ENCODE data around the gene PNPLA7. TPM values are rescaled to one million over a fixed set of nuclear protein-coding genes. Genes with fewer than 3 reads are reported as not detected.

The PNPLA7 gene
- total and polyA plus RNA-seq, 10 of the 15 experiments (the other 5 are each of a cell fraction or from before 2014, with no cell fraction given) = 0.04 to 0.85 (median 0.19) TPM; not detected in 1

DNA sequence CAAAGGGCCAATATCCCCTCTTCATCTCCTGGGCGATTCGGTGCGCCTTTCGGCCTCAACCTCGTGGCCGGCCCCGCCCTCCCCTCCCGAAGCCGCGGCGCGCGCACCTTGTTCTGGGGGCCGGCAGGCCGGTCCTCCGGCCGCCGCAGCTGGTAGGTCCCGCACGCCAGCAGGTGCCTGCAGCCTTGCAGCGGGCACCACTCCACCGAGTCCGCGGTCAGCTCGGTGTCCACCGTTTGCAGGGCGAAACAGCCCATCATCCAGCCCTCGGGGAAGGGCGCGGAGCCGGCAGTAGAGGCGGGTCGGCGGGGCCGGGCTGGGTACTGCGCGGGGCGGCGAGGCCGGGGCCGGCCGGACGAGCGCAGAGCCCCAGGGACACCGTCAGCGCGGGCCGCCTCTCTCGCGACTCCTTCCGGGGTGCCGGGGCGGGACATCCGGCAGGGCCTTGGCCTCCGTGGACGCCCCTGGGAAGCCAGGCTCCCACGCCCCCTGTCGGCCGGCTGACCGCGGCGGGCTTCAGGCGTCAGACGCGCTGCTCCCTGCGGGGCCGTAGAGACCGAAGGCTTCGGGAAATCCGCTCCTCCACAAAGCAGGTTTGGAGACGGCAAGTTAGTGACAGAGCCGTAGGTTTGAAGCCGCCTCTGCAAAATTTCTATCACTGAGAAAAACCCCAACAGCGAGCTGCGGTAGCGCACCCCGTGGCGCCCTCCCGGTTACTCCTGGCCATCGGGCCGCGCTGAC, 28.5 kb upstream of the PNPLA7 start, which contains the start of gene DPH7 (continued):
- peak; percentile 37; the same call in 1 of the 2 replicates for TF ChIP-seq SMAD5 (IDR thresholded peaks at IDR 0.05; ENCODE audit: low read depth)
- 0 out of 2 replicates have a peak, but pooled peaks have one; percentile 70 for TF ChIP-seq TAF1 (IDR thresholded peaks at IDR 0.05; ENCODE audit: borderline replicate concordance, low read depth, low read length)
- no peak for TF ChIP-seq EED (IDR thresholded peaks at IDR 0.05; ENCODE audit: low read depth)
- no peak for TF ChIP-seq PAX8 (IDR thresholded peaks at IDR 0.05)
- peak; percentile 92 for TF ChIP-seq GATAD2B (conservative IDR thresholded peaks at IDR 0.05; ENCODE audit: low read depth)
- peak; percentile 11; the same call in 1 of the 2 replicates for TF ChIP-seq JUND (IDR thresholded peaks at IDR 0.05; ENCODE audit: low read depth, low read length)
- TF ChIP-seq ZNF24 (IDR thresholded peaks at IDR 0.05) = peak; percentile 80
- TF ChIP-seq SP1 (IDR thresholded peaks at IDR 0.05; ENCODE audit: low read depth, low read length) = peak; percentile 68
- peak; percentile 59 for TF ChIP-seq MEF2B (IDR thresholded peaks at IDR 0.05; ENCODE audit: partially characterized antibody, poor library complexity, severe bottlenecking)
- TF ChIP-seq, protein P1, sequence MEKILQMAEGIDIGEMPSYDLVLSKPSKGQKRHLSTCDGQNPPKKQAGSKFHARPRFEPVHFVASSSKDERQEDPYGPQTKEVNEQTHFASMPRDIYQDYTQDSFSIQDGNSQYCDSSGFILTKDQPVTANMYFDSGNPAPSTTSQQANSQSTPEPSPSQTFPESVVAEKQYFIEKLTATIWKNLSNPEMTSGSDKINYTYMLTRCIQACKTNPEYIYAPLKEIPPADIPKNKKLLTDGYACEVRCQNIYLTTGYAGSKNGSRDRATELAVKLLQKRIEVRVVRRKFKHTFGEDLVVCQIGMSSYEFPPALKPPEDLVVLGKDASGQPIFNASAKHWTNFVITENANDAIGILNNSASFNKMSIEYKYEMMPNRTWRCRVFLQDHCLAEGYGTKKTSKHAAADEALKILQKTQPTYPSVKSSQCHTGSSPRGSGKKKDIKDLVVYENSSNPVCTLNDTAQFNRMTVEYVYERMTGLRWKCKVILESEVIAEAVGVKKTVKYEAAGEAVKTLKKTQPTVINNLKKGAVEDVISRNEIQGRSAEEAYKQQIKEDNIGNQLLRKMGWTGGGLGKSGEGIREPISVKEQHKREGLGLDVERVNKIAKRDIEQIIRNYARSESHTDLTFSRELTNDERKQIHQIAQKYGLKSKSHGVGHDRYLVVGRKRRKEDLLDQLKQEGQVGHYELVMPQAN (conservative IDR thresholded peaks at IDR 0.05) = peak; percentile 97
- no peak; the same call in 1 of the 2 replicates for TF ChIP-seq ESRRA (IDR thresholded peaks at IDR 0.05; ENCODE audit: low read length)
- no peak for TF ChIP-seq ZNF622 (IDR thresholded peaks at IDR 0.05)
- TF ChIP-seq POLR2AphosphoS5 (IDR thresholded peaks at IDR 0.05; ENCODE audit: low read length) = peak; percentile 49; the same call in 1 of the 2 replicates
- TF ChIP-seq YY1 (IDR thresholded peaks at IDR 0.05; ENCODE audit: low read depth, low read length) = peak; percentile 87
- peak in 1 of 2 experiments; percentile 69; a peak in 2 of 4 replicates for TF ChIP-seq SRF (IDR thresholded peaks at IDR 0.05; ENCODE audit: low read depth in 2 of 2, low read length in 2 of 2)
- TF ChIP-seq, protein P2, sequence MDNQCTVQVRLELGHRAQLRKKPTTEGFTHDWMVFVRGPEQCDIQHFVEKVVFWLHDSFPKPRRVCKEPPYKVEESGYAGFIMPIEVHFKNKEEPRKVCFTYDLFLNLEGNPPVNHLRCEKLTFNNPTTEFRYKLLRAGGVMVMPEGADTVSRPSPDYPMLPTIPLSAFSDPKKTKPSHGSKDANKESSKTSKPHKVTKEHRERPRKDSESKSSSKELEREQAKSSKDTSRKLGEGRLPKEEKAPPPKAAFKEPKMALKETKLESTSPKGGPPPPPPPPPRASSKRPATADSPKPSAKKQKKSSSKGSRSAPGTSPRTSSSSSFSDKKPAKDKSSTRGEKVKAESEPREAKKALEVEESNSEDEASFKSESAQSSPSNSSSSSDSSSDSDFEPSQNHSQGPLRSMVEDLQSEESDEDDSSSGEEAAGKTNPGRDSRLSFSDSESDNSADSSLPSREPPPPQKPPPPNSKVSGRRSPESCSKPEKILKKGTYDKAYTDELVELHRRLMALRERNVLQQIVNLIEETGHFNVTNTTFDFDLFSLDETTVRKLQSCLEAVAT (IDR thresholded peaks at IDR 0.05) = peak; percentile 84
- TF ChIP-seq MTA2 (IDR thresholded peaks at IDR 0.05; ENCODE audit: low read depth) = no peak
- TF ChIP-seq NRF1 (conservative IDR thresholded peaks at IDR 0.05; ENCODE audit: low read depth, low read length) = no peak
- no peak for TF ChIP-seq CHD1 (IDR thresholded peaks at IDR 0.05; ENCODE audit: low read depth, low read length)
- TF ChIP-seq STAT3 (IDR thresholded peaks at IDR 0.05; ENCODE audit: low read depth, low read length) = no peak
- no peak for TF ChIP-seq CEBPB (IDR thresholded peaks at IDR 0.05; ENCODE audit: borderline replicate concordance in 1 of 2, low read depth in 2 of 2, low read length in 2 of 2)
- peak; percentile 73 to 82 for TF ChIP-seq EGR1 (IDR thresholded peaks at IDR 0.05; ENCODE audit: borderline replicate concordance in 1 of 2, low read depth in 2 of 2, low read length in 2 of 2)
- TF ChIP-seq, protein P3, sequence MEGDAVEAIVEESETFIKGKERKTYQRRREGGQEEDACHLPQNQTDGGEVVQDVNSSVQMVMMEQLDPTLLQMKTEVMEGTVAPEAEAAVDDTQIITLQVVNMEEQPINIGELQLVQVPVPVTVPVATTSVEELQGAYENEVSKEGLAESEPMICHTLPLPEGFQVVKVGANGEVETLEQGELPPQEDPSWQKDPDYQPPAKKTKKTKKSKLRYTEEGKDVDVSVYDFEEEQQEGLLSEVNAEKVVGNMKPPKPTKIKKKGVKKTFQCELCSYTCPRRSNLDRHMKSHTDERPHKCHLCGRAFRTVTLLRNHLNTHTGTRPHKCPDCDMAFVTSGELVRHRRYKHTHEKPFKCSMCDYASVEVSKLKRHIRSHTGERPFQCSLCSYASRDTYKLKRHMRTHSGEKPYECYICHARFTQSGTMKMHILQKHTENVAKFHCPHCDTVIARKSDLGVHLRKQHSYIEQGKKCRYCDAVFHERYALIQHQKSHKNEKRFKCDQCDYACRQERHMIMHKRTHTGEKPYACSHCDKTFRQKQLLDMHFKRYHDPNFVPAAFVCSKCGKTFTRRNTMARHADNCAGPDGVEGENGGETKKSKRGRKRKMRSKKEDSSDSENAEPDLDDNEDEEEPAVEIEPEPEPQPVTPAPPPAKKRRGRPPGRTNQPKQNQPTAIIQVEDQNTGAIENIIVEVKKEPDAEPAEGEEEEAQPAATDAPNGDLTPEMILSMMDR (IDR thresholded peaks at IDR 0.05 in 2 of 3, conservative IDR thresholded peaks at IDR 0.05 in 1 of 3; ENCODE audit: control insufficient read depth in 2 of 3, extremely low read depth in 1 of 3, insufficient read depth in 1 of 3, low read depth in 3 of 3, low read length in 3 of 3) = peak; percentile 95 to 97 (median 97)
- peak; percentile 95 for TF ChIP-seq GABPA (IDR thresholded peaks at IDR 0.05; ENCODE audit: low read depth)

All from GM12878 (cell line).